ENCODE measurements around the gene OR2G3. TPM values are rescaled to one million over a fixed set of nuclear protein-coding genes. Genes with fewer than 3 reads are reported as not detected.
A peak's percentile ranks its signal among the peaks of the same experiment; 100 is the strongest.

The OR2G3 gene
- not detected for total RNA-seq

GRCh38 chr1:247605286-247605685, at the start of gene OR2G3:
Gene OR2G3 (plus strand): TSS chr1:247605586. CDS start chr1:247605586, 0 bp downstream.
- DNase-seq (ENCODE audit: low spot score): no peak

- no peak for DNase-seq (ENCODE audit: low spot score)
Observed at GRCh38 chr1:247557926-247558674, 47.3 kb upstream of the OR2G3 start.

DNA sequence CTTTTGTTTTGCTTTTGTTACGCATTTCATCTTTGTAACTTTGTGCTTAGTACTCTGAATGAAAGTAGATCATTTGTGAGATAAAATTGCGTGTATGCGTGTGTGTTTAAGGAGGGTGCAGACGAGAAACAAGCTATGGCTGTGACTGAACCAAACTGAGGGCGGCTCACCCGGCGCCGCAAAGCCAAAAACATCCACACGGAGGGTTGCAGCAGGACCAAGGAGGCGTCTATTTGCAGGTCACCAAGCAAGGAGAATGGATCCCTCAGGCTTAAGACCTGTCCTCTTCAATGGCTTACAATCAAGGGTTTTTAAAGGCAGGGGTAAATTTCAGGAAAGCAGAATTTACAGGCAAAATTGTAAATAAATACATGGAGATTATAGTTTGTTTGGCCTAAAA, 43.7 kb upstream of the OR2G3 start:
- no peak for DNase-seq (ENCODE audit: low spot score)

- no peak for DNase-seq (ENCODE audit: low spot score)
Observed at GRCh38 chr1:247562198-247562597, 43.2 kb upstream of the OR2G3 start.

GRCh38 chr1:247574236-247574635, 31.1 kb upstream of the OR2G3 start:
- no peak for DNase-seq (ENCODE audit: low spot score)

DNA sequence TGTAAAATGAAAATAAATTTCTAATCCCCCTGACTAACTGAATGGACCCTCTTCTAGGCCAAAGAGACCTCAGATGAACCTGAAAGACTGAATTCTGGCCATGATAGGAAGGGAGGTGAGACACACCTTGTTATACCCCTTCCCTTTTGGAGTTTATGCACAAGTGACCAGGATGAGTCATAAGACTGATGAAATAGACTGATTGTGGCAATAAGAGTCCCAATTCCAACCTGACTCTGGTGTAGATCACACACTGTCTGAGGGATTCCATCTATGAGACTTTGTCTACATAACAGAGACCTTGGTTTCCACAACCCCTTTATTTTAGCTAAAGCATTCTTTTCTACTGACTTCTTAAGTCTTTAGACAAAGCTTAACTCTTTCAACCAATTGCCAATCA, 30.7 kb upstream of the OR2G3 start:
- DNase-seq (ENCODE audit: low spot score): no peak

DNA sequence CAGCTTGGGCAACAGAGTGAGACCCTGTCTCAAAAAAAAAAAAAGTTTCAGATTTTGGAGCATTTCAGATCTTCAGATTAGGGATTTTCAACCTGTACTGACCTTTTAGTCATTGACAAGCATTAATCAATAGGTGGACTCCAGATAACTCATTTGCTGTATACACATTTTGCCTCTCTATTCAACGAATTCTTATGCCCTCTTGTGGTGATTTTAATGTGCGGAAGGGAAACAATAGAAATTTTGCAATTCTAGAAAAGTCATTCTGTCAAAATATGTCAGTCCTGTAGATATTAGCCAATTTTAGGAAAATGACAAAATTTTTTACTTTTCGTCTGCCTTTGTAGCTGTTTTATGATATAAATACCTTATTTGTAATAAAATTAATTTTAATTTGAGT, 28.9 kb upstream of the OR2G3 start:
- DNase-seq (ENCODE audit: low spot score): no peak

- DNase-seq (ENCODE audit: low spot score): no peak
Observed at GRCh38 chr1:247578946-247579460, 26.4 kb upstream of the OR2G3 start.

DNA sequence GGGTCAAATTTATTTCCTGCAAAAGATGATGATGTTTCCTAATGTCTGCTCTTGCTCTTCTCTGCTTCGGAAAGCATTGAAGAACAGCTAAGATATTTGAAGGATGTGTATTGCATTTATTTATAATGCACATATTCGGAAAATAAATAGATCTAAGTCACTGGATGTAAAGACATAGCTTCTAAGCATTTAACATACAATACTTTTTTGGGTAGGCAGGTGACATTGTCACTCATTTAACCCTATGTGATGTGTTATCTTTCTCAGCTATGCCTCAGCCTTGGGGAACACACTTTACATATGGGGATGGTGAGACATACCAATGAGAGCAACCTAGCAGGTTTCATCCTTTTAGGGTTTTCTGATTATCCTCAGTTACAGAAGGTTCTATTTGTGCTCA, 17.3 kb upstream of the OR2G3 start, which contains the start of gene OR2G2:
Gene OR2G2, plus strand, starts transcription at position 301 of the 400 bp plus-strand sequence. Its CDS starts 0 bp downstream, at position 301.
- no peak for DNase-seq (ENCODE audit: low spot score)

- no peak for DNase-seq (ENCODE audit: low spot score)
Observed at GRCh38 chr1:247613405-247613804, 8.0 kb downstream of the OR2G3 start.

- DNase-seq (ENCODE audit: low spot score): no peak
Observed at GRCh38 chr1:247614625-247615024, 9.2 kb downstream of the OR2G3 start.

DNA sequence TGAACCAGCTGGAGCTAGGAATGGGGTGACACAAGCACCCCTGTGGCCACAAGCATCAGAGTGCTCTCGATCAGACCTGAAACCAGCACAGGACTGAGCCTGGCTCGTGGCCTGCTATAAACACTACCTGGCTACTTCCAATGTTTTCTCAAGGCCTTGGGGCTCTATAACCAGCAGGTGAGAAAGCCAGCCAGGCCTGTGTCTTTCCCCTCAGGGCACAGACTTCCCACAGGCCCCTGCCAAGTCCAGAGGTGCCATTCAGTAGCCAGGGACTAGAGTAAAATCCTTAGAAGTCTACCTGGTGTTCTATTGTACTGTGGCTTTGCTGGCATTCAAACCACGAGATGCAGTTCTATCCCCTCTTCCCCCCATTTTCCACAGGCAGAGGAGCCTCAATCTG, 22.6 kb downstream of the OR2G3 start:
- no peak for DNase-seq (ENCODE audit: low spot score)

- DNase-seq (ENCODE audit: low spot score): no peak
Observed at GRCh38 chr1:247638011-247638410, 32.6 kb downstream of the OR2G3 start.

DNA sequence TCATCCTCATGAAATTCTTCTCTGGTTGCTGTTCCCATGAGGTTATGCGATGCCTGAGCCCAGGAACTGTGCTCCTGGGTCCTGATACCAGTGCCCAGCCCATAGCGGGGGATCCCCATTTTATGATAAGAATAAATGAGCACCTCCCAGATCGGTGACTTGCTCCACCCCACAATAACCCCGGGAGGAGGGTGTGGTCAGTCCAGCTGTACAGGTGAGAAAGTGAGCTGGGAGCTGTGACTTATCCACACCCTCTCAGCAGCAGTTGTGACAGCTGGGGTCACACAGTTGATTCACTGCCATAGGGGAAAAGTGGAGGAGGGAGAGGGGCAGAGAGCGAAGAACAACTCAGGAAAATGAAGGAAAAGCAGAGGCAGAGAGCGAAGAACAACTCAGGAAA, 33.4 kb downstream of the OR2G3 start:
- DNase-seq (ENCODE audit: low spot score): no peak

DNA sequence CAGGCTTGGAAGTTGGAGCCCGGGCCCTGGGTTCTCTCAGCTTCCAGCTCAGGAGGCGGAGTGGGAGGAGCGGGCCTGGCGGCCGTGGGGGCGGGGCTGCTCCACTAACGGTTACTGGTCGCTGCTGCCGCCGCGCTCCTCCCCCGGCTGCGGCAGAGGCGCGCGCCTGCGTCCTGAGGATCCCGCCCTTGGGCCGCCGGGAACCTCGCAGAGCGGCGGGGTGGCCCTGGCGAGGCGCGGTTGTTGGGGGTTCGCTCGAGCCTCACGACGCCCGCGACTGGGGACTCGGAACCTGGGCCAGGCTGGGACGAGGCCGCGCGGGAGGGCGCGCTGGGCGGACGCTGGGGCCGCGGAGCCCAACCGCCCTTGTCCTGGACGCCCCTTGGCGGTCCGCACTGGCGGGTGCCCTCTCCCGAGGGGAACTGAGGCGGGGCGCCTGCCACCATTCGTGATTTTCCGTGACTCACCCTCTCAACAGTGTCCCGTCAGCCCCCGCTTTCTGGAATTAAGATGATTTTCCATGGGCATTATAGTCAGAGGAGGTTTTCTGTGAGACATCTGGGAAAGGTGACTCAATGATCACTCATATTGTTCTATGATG, 34.1 kb downstream of the OR2G3 start:
- DNase-seq (ENCODE audit: low spot score): peak; percentile 64

DNA sequence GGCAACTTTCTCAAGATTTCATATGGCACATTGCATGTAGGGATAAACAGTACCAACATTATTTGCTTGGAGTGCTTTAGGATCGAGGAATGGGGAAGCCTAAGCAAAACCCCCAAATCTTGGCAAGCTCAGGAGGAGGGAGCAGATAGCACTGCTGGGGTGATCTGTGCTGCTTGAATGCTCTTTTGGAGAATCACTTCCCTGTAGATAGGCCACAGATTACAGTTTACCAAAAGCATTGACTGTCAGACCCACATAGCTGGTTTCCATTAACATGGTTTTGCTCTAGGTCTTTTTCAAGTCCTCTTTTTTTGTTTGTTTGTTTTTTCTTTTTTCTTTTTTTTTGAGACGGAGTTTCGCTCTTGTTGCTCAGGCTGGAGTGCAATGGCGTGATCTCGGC, 37.4 kb downstream of the OR2G3 start:
- no peak for DNase-seq (ENCODE audit: low spot score)

GRCh38 chr1:247646867-247647266, 41.5 kb downstream of the OR2G3 start:
- no peak for DNase-seq (ENCODE audit: low spot score)

- peak; percentile 19 for DNase-seq (ENCODE audit: low spot score)
Observed at GRCh38 chr1:247647864-247648263, 42.5 kb downstream of the OR2G3 start.

DNA sequence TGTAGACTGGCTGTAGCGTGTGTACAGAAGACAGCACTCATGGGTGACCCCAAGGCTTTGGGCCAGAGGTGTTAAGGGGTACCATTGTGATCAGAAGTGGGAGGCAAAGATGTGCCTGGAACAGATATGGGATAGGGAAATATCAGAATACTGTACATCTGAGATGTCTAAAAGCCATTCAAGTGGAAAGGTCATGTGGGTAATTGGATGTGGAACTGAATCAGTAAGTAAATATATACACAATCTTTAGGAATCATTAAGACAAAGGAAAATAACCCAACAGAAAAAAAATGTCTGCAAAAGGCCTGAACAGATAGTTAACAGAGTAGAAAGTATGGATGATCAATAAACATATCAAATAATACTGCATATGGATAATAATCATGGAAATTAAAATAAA, 47.7 kb downstream of the OR2G3 start:
- DNase-seq (ENCODE audit: low spot score): no peak

Data from mucosa of gallbladder (tissue), 1 donor.